Activated T-cell treated with anti-CD3 and anti-CD28 coated beads for 24 hours (primary cell): Measurements from ENCODE around the gene ZPBP.
"Not testable (repeated sequence)": the region's sequence is repeated elsewhere in the genome, so short reads cannot be mapped to it uniquely, and the experiment has no call there.

Source experiments
- DNase-seq: peaks from one replicate; pipeline ENCODE4 v3.0.0-alpha.2; 2020; ENCODE audit warnings: low read depth

The ZPBP gene

DNA sequence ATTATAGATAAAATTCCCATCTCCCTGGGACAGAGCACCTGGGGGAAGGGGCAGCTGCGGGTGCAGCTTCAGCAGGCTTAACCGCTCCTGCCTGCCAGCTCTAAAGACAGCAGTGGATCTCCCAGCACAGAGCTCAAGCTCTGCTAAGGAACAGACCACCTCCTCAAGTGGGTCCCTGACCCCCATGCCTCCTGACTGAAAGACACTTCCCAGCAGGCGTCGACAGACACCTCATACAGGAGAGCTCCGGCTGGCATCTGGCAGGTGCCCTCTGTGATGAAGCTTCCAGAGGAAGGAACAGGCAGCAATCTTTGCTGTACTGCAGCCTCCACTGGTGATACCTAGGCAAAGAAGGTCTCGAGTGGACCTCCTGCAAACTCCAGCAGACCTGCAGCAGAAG lies 51.9 kb downstream of the ZPBP start:
- not testable (repeated sequence) for DNase-seq

GRCh38 chr7:50037086-50037485 lies 56.0 kb downstream of the ZPBP start:
- no peak for DNase-seq

DNA sequence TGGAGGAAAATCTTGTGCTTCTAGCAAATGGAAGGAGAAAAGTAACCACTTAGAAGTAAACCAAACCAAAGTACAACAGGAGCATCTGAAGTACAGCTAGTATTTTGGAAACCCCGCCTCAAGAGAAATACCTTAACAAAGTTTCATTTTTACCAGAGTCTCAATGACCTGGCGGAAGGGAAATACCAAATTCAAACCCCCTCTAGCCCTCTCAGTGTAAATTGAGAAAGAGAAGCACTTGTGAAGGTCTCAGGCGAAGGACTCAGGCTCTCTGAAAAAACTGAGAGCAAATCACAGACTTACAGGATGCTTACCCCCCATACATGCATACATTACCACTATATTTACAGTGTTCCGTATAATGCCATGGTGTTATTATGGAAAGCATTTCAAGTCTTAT lies 70.1 kb downstream of the ZPBP start:
- DNase-seq = no peak

DNA sequence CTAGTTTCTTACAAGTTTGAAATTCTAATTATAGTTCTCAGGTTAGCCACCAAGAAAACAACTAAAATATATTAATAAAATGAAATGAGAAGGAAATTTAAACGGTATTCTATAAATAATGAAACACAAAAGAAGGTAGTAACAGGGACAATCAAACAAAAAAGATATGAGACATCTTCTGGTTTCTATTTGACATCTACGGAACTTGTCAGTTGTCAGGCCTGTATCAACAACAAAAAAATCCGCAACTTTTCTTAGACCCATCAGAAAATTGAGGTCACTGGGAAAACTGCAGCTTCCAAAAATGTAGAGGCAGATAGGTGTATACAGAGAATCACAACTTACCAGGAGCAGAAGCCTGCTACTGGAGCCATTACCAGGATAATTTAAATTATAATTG lies 70.6 kb downstream of the ZPBP start:
- no peak for DNase-seq

DNA sequence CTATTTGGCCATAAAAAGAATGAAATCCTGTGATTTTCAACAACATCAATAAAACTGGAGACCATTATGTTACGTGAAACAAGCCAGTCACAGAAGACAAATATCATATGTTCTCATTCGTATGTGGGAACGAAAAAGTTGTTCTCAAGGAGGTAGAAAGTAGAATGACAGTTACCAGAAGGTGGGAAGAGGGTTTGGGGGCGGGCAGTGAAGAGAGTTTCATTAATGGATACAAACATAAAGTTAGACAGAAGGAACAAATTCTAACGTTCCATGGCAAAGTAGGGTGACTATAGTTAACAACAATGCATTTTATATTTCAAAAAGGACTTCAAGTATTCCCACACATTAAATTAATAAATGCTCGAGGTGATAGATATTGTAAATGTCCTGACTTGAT lies 97.4 kb downstream of the ZPBP start:
- DNase-seq = no peak

- no peak for DNase-seq
These were observed 106.9 kb downstream of the ZPBP start for GRCh38 chr7:49986191-49986590.

GRCh38 chr7:49980465-49980864 lies 112.6 kb downstream of the ZPBP start:
- no peak for DNase-seq

- DNase-seq = no peak
These were observed 116.8 kb downstream of the ZPBP start for GRCh38 chr7:49976238-49976637.

DNA sequence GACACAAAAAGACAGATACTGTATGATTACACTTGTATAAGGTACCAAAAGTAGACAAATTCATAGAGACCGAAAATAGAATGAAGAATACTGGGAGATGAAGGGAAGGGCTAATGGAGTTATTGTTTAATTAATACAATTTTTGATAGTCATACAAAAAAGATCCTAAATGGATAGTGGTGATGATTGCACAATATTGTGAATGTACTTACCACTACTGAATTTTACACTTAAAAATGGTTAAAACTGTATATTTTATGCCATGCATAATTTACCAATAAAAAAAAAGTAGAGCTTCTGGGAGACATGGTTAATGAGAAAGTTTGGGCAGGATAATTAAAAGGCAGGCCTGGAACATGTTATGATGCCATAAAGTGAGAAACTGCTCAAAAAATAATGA lies 119.0 kb downstream of the ZPBP start:
- no peak for DNase-seq

- no peak for DNase-seq
These were observed 155.4 kb downstream of the ZPBP start for GRCh38 chr7:49937608-49938007.

- no peak for DNase-seq
These were observed 161.4 kb downstream of the ZPBP start for GRCh38 chr7:49931627-49932026.

DNA sequence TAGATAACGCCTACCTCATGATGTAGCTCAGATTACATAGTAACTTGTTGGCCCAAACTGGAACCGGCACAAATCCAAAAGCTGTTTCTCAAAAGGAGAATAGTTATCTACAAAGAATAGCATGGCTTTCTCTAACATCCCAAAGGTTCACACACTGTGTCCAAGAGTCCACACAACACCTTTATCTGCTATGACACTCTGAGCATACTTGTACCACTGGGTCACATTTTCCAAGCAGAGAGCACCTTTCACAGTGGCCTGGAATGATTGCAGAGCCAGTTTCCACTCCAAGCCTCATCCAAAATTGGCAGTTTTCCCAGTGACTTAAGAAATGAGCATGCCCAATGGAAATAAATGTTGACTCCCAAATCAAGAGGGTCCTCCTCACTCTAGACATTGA lies 164.3 kb downstream of the ZPBP start:
- DNase-seq = no peak

DNA sequence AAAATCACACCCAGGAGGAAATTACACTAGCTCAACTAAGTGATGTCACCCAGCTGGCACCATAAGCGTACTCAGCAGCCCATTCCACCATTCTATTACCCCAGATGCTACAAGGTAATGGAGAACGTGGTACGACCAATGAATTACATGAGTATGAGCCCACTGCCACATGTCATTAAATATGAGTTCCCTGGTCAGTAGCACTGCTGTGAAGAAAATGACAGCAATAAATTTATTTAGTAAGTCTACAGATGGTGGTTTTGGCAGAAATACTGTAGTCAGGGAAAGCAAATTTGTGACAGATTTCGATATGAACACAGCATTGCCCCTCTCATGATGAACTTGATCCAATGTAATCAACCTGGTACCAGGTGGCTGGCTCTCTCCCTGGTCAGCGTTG lies 165.4 kb downstream of the ZPBP start:
- DNase-seq = no peak

- DNase-seq = no peak
These were observed 166.3 kb downstream of the ZPBP start for GRCh38 chr7:49926720-49927119.

DNA sequence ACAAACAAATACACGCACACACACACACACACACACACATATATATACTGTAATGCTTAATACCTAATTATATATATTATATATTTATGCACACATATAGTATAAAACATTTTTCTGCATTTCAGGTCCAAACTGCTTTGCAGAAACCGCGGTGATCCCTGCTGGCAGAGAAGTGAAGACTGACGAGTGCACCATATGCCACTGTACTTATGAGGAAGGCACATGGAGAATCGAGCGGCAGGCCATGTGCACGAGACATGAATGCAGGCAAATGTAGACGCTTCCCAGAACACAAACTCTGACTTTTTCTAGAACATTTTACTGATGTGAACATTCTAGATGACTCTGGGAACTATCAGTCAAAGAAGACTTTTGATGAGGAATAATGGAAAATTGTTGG lies 181.1 kb downstream of the ZPBP start:
- no peak for DNase-seq

- no peak for DNase-seq
These were observed 198.5 kb downstream of the ZPBP start for GRCh38 chr7:49894543-49894942.

GRCh38 chr7:49893131-49893530 lies 199.9 kb downstream of the ZPBP start:
- DNase-seq = no peak

GRCh38 chr7:49892481-49892880 lies 200.6 kb downstream of the ZPBP start:
- DNase-seq = no peak
